ENCODE results near the gene CACHD1. TPM values are rescaled to one million over a fixed set of nuclear protein-coding genes. Genes with fewer than 3 reads are reported as not detected.

CACHD1 gene
- total RNA-seq (1 to 10 TPM in 4 of 5 donors, under 1 TPM in 1; 0.49 to 7.3 (median 2.2) TPM), total RNA-seq (0.68 to 14.4 (median 4.9) reads per million in 29 experiments)
- total RNA-seq (2013), result 2.4 TPM

GRCh38 chr1:64469977-64470664 lies at the start of gene CACHD1:
CACHD1 (plus strand) TSS chr1:64470129; CDS start chr1:64470745, 616 bp downstream.
- no peaks in the 10 kb centered on the region for H3K9me3 Mint-ChIP-seq
- WGBS (ENCODE audit: insufficient coverage), result under 1% methylated on average over 69 of the region's 82 CpGs
- peak within 1 kb of the TSS in 1 of 2 donors; percentile 69 for H3K27ac Mint-ChIP-seq
- CTCF ChIA-PET, result no interaction called here
- Histone ChIP-seq H3K4me3 (ENCODE audit: control insufficient read depth in 1 of 2, extremely low read depth in 1 of 2, low read length in 1 of 2) (peak within 1 kb of the TSS; percentile 42 to 96), H3K27me3 (replicated peaks in 1 of 2; ENCODE audit: control insufficient read depth in 2 of 2, extremely low read depth in 1 of 2, insufficient read depth in 2 of 2, low read length in 1 of 2) (peaks cover 4 to 30% of the 10 kb centered on the region in 2 experiments), H3K4me1 (ENCODE audit: control insufficient read depth in 1 of 2, extremely low read depth in 1 of 2, insufficient read depth in 2 of 2, low read length in 2 of 2) (peaks cover 11 to 17% of the 10 kb centered on the region in 2 experiments), H3K36me3 (ENCODE audit: control insufficient read depth in 2 of 2, extremely low read depth in 1 of 2, insufficient read depth in 1 of 2, low read length in 1 of 2) (no peaks in the 10 kb centered on the region), H3K9me3 (no peaks in the 10 kb centered on the region), H3K27ac (ENCODE audit: low read length) (no peak within 1 kb of the TSS)
- peak; percentile 76 to 92 (median 78) for ATAC-seq (replicated peaks in 1 of 4)
- H3K36me3 Mint-ChIP-seq, result no peaks in the 10 kb centered on the region
- peaks cover 31 to 47% of the 10 kb centered on the region in 2 donors for H3K27me3 Mint-ChIP-seq
- peak within 1 kb of the TSS; percentile 84 to 97 (median 85) for H3K4me3 Mint-ChIP-seq
- POLR2A ChIA-PET, result no interaction called here
- H3K4me1 Mint-ChIP-seq, result peaks cover 18 to 31% (median 18%) of the 10 kb centered on the region in 3 donors
- peak; percentile 1 to 78 (median 55) for DNase-seq

DNA sequence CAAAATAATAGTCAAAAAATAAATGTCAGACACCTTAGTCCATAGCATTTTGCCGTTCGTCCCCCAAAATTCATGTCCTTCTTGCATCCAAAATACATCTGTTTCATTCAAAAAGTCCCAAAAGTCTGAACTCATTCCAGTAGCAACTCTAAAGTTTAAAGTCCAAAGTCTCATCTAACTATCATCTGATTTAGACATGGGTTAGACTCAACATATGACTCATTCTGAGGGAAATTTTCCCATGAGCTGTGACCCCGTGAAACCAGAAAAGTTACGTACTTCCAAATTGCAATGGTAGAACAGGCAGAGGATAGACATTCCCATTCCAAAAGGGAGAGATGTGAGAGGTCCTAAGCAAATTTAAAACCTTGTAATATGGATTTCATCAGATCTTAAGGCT lies 48.6 kb upstream of the CACHD1 start:
- CTCF ChIA-PET, result no interaction called here
- Mint-ChIP-seq H3K4me1 (no peaks in the 10 kb centered on the region), H3K4me3 (no peak overlapping the region), H3K27ac (no peak overlapping the region), H3K9me3 (no peaks in the 10 kb centered on the region), H3K36me3 (no peaks in the 10 kb centered on the region), H3K27me3 (peaks cover 0 to 4% of the 10 kb centered on the region in 2 donors)
- ATAC-seq (replicated peaks in 1 of 4) (no peak), DNase-seq (no peak)
- Histone ChIP-seq H3K9me3 (no peaks in the 10 kb centered on the region), H3K36me3 (ENCODE audit: control insufficient read depth in 2 of 2, extremely low read depth in 1 of 2, insufficient read depth in 1 of 2, low read length in 1 of 2) (no peaks in the 10 kb centered on the region), H3K4me3 (ENCODE audit: control insufficient read depth in 1 of 2, extremely low read depth in 1 of 2, low read length in 1 of 2) (no peak overlapping the region), H3K27me3 (replicated peaks in 1 of 2; ENCODE audit: control insufficient read depth in 2 of 2, extremely low read depth in 1 of 2, insufficient read depth in 2 of 2, low read length in 1 of 2) (no peaks in the 10 kb centered on the region), H3K4me1 (ENCODE audit: control insufficient read depth in 1 of 2, extremely low read depth in 1 of 2, insufficient read depth in 2 of 2, low read length in 2 of 2) (no peaks in the 10 kb centered on the region), H3K27ac (ENCODE audit: low read length) (no peak overlapping the region)
- no CpG with 5 or more reads among the region's 4 CpGs for WGBS (ENCODE audit: insufficient coverage)
- POLR2A ChIA-PET, result no interaction called here

DNA sequence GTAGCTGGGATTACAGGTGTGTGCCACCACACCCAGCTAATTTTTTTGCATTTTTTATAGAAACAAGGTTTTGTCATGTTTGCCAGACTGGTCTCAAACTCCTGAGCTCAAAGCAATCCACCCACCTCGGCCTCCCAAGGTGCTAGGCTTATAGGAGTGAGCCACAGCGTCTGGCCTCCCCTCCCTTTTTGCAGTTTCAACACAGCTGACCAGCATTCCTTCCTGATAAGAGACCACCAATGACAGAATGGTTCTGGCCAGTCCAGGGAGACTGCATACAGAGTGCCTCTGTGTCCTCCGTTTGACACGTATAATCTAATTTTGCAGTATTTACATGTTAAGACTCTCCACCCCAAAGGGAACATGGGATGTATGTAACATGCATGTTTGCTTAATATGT lies 46.4 kb upstream of the CACHD1 start:
- Histone ChIP-seq H3K4me3 (ENCODE audit: control insufficient read depth in 1 of 2, extremely low read depth in 1 of 2, low read length in 1 of 2) (no peak overlapping the region), H3K36me3 (ENCODE audit: control insufficient read depth in 2 of 2, extremely low read depth in 1 of 2, insufficient read depth in 1 of 2, low read length in 1 of 2) (no peaks in the 10 kb centered on the region), H3K27ac (ENCODE audit: low read length) (no peak overlapping the region), H3K9me3 (no peaks in the 10 kb centered on the region), H3K4me1 (ENCODE audit: control insufficient read depth in 1 of 2, extremely low read depth in 1 of 2, insufficient read depth in 2 of 2, low read length in 2 of 2) (no peaks in the 10 kb centered on the region), H3K27me3 (replicated peaks in 1 of 2; ENCODE audit: control insufficient read depth in 2 of 2, extremely low read depth in 1 of 2, insufficient read depth in 2 of 2, low read length in 1 of 2) (no peaks in the 10 kb centered on the region)
- Mint-ChIP-seq H3K9me3 (no peaks in the 10 kb centered on the region), H3K36me3 (no peaks in the 10 kb centered on the region), H3K4me3 (no peak overlapping the region), H3K27me3 (peaks cover 0 to 4% of the 10 kb centered on the region in 2 donors), H3K4me1 (no peaks in the 10 kb centered on the region), H3K27ac (no peak overlapping the region)
- ATAC-seq (replicated peaks in 1 of 4), result no peak
- 56% methylated on average over 1 of the region's 4 CpGs for WGBS (ENCODE audit: insufficient coverage)
- no peak for DNase-seq
- ChIA-PET POLR2A (no interaction called here), CTCF (no interaction called here)

DNA sequence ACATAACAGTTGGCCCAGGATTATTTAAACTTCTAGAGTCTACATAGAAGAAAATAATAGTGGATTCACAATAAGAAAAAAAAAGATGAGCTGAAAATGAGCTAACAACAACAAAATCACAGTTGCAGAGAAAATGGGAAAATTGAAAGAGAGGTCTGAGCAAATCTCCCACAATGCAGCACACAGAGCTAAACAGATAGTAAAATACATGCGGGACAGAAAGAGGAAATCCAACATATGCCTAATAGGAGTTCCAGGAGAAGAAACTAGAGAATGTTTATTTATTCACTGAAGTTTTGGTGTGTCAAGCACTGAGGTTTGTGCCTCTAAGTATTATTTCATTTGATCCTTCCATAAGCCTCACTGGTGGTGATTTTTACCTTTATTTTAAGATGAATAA lies 45.5 kb upstream of the CACHD1 start:
- no peak for DNase-seq
- H3K4me1 Mint-ChIP-seq, result no peaks in the 10 kb centered on the region
- Histone ChIP-seq H3K27ac (ENCODE audit: low read length) (no peak overlapping the region), H3K4me1 (ENCODE audit: control insufficient read depth in 1 of 2, extremely low read depth in 1 of 2, insufficient read depth in 2 of 2, low read length in 2 of 2) (no peaks in the 10 kb centered on the region), H3K9me3 (no peaks in the 10 kb centered on the region), H3K36me3 (ENCODE audit: control insufficient read depth in 2 of 2, extremely low read depth in 1 of 2, insufficient read depth in 1 of 2, low read length in 1 of 2) (no peaks in the 10 kb centered on the region), H3K27me3 (replicated peaks in 1 of 2; ENCODE audit: control insufficient read depth in 2 of 2, extremely low read depth in 1 of 2, insufficient read depth in 2 of 2, low read length in 1 of 2) (no peaks in the 10 kb centered on the region), H3K4me3 (ENCODE audit: control insufficient read depth in 1 of 2, extremely low read depth in 1 of 2, low read length in 1 of 2) (no peak overlapping the region)
- no peaks in the 10 kb centered on the region for H3K9me3 Mint-ChIP-seq
- POLR2A ChIA-PET, result no interaction called here
- H3K36me3 Mint-ChIP-seq, result no peaks in the 10 kb centered on the region
- peaks cover 0 to 4% of the 10 kb centered on the region in 2 donors for H3K27me3 Mint-ChIP-seq
- H3K4me3 Mint-ChIP-seq, result no peak overlapping the region
- CTCF ChIA-PET, result no interaction called here
- no peak overlapping the region for H3K27ac Mint-ChIP-seq
- WGBS (ENCODE audit: insufficient coverage), result no CpG with 5 or more reads among the region's 1 CpG
- ATAC-seq (replicated peaks in 1 of 4), result no peak

- Mint-ChIP-seq H3K27ac (no peak overlapping the region), H3K9me3 (no peaks in the 10 kb centered on the region), H3K36me3 (no peaks in the 10 kb centered on the region), H3K4me3 (no peak overlapping the region), H3K27me3 (peaks cover 0 to 5% of the 10 kb centered on the region in 2 donors), H3K4me1 (no peaks in the 10 kb centered on the region)
- Histone ChIP-seq H3K9me3 (no peaks in the 10 kb centered on the region), H3K36me3 (ENCODE audit: control insufficient read depth in 2 of 2, extremely low read depth in 1 of 2, insufficient read depth in 1 of 2, low read length in 1 of 2) (no peaks in the 10 kb centered on the region), H3K4me1 (ENCODE audit: control insufficient read depth in 1 of 2, extremely low read depth in 1 of 2, insufficient read depth in 2 of 2, low read length in 2 of 2) (no peaks in the 10 kb centered on the region), H3K27me3 (replicated peaks in 1 of 2; ENCODE audit: control insufficient read depth in 2 of 2, extremely low read depth in 1 of 2, insufficient read depth in 2 of 2, low read length in 1 of 2) (no peaks in the 10 kb centered on the region), H3K27ac (ENCODE audit: low read length) (no peak overlapping the region), H3K4me3 (ENCODE audit: control insufficient read depth in 1 of 2, extremely low read depth in 1 of 2, low read length in 1 of 2) (no peak overlapping the region)
- DNase-seq, result no peak
- ATAC-seq (replicated peaks in 1 of 4), result no peak
- no CpG with 5 or more reads among the region's 2 CpGs for WGBS (ENCODE audit: insufficient coverage)
- POLR2A ChIA-PET, result no interaction called here
- CTCF ChIA-PET, result no interaction called here
Measured at GRCh38 chr1:64425521-64425920, 44.4 kb upstream of the CACHD1 start.

GRCh38 chr1:64426681-64427080 lies 43.2 kb upstream of the CACHD1 start:
- Histone ChIP-seq H3K27me3 (replicated peaks in 1 of 2; ENCODE audit: control insufficient read depth in 2 of 2, extremely low read depth in 1 of 2, insufficient read depth in 2 of 2, low read length in 1 of 2) (no peaks in the 10 kb centered on the region), H3K36me3 (ENCODE audit: control insufficient read depth in 2 of 2, extremely low read depth in 1 of 2, insufficient read depth in 1 of 2, low read length in 1 of 2) (no peaks in the 10 kb centered on the region), H3K4me3 (ENCODE audit: control insufficient read depth in 1 of 2, extremely low read depth in 1 of 2, low read length in 1 of 2) (no peak overlapping the region), H3K4me1 (ENCODE audit: control insufficient read depth in 1 of 2, extremely low read depth in 1 of 2, insufficient read depth in 2 of 2, low read length in 2 of 2) (no peaks in the 10 kb centered on the region), H3K9me3 (no peaks in the 10 kb centered on the region), H3K27ac (ENCODE audit: low read length) (no peak overlapping the region)
- Mint-ChIP-seq H3K27me3 (peaks cover 0 to 5% of the 10 kb centered on the region in 2 donors), H3K4me1 (no peaks in the 10 kb centered on the region), H3K36me3 (no peaks in the 10 kb centered on the region), H3K4me3 (no peak overlapping the region), H3K9me3 (no peaks in the 10 kb centered on the region), H3K27ac (no peak overlapping the region)
- WGBS (ENCODE audit: insufficient coverage), result no CpG with 5 or more reads among the region's 2 CpGs
- ChIA-PET POLR2A (no interaction called here), CTCF (no interaction called here)
- DNase-seq, result no peak
- no peak for ATAC-seq (replicated peaks in 1 of 4)
